ENCODE results near the gene DTD1. TPM values are rescaled to one million over a fixed set of nuclear protein-coding genes. Genes with fewer than 3 reads are reported as not detected.

Gene DTD1
- total RNA-seq, 1 donor, result 52.1 TPM

DNA sequence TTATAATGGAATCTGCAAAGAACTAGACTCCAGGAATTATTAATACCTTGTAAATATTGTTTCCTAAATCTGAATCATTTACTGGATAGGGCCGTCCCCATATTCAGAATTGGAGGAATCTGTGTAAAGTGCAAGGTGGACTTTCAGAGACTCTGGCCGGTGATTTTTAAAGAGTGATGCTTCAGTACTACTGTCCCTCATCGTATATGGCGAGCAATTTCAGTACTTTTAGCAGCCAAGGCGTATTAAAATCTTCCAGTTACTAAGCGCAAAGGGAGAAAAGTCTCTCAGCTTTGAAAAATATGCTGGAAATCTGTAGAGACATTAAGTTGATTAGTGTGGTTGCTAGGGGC lies 20.1 kb upstream of the DTD1 start:
- TF ChIP-seq, protein P1, sequence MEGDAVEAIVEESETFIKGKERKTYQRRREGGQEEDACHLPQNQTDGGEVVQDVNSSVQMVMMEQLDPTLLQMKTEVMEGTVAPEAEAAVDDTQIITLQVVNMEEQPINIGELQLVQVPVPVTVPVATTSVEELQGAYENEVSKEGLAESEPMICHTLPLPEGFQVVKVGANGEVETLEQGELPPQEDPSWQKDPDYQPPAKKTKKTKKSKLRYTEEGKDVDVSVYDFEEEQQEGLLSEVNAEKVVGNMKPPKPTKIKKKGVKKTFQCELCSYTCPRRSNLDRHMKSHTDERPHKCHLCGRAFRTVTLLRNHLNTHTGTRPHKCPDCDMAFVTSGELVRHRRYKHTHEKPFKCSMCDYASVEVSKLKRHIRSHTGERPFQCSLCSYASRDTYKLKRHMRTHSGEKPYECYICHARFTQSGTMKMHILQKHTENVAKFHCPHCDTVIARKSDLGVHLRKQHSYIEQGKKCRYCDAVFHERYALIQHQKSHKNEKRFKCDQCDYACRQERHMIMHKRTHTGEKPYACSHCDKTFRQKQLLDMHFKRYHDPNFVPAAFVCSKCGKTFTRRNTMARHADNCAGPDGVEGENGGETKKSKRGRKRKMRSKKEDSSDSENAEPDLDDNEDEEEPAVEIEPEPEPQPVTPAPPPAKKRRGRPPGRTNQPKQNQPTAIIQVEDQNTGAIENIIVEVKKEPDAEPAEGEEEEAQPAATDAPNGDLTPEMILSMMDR (IDR thresholded peaks at IDR 0.05; ENCODE audit: extremely low read depth, low read depth, low read length), result no peak
- DNase-seq (ENCODE audit: insufficient read length, low spot score, missing footprints), result no peak
- H3K4me2 ChIP-seq (ENCODE audit: insufficient read depth, low read length), result peak overlapping the region; percentile 78
- peaks cover 24% of the 10 kb centered on the region for H3K79me2 ChIP-seq (ENCODE audit: insufficient read depth, low read length)
- peak overlapping the region; percentile 87 for H3K27ac ChIP-seq (ENCODE audit: low read depth, low read length)
- H3K4me3 ChIP-seq (ENCODE audit: insufficient read depth, low read length), result peak overlapping the region; percentile 95
- H3K9me3 ChIP-seq (ENCODE audit: low read depth, low read length), result no peaks in the 10 kb centered on the region
- no peaks in the 10 kb centered on the region for H3K27me3 ChIP-seq (ENCODE audit: insufficient read depth, low read length)
- no peaks in the 10 kb centered on the region for H4K20me1 ChIP-seq (ENCODE audit: insufficient read depth, low read length)
- H3K36me3 ChIP-seq (ENCODE audit: insufficient read depth, low read length), result peaks cover 16% of the 10 kb centered on the region
- peak overlapping the region; percentile 97 for H2AFZ ChIP-seq (ENCODE audit: low read length)
- H3K4me1 ChIP-seq (ENCODE audit: insufficient read depth, low read length), result peaks cover 8% of the 10 kb centered on the region

DNA sequence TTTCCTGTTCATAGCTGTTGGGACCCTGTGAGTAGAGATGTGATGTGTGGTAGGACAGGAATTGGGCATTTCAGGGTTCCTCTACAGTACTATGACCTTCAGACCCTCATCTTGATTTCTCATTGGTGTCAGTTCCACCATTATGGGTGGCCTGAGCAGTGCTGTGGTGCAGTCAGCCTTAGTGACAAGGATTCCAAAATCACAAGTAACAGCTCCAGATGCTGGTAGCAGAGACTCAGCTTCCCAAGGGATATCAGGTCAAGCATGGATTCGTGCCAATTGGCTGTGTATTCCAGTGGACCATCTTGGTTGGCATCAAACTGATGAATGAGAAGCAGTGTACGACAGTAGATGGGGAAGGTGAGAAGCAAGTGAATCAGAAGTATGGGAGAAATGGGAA lies 16.8 kb upstream of the DTD1 start:
- Histone ChIP-seq H4K20me1 (ENCODE audit: insufficient read depth, low read length) (no peaks in the 10 kb centered on the region), H3K4me2 (ENCODE audit: insufficient read depth, low read length) (no peak overlapping the region), H3K9me3 (ENCODE audit: low read depth, low read length) (no peaks in the 10 kb centered on the region), H3K4me1 (ENCODE audit: insufficient read depth, low read length) (peaks cover 8% of the 10 kb centered on the region), H3K27me3 (ENCODE audit: insufficient read depth, low read length) (no peaks in the 10 kb centered on the region), H2AFZ (ENCODE audit: low read length) (no peak overlapping the region), H3K79me2 (ENCODE audit: insufficient read depth, low read length) (peaks cover 24% of the 10 kb centered on the region), H3K4me3 (ENCODE audit: insufficient read depth, low read length) (no peak overlapping the region), H3K27ac (ENCODE audit: low read depth, low read length) (no peak overlapping the region), H3K36me3 (ENCODE audit: insufficient read depth, low read length) (peaks cover 13% of the 10 kb centered on the region)
- no peak for DNase-seq (ENCODE audit: insufficient read length, low spot score, missing footprints)
- TF ChIP-seq, protein P1 (IDR thresholded peaks at IDR 0.05; ENCODE audit: extremely low read depth, low read depth, low read length), result no peak

DNA sequence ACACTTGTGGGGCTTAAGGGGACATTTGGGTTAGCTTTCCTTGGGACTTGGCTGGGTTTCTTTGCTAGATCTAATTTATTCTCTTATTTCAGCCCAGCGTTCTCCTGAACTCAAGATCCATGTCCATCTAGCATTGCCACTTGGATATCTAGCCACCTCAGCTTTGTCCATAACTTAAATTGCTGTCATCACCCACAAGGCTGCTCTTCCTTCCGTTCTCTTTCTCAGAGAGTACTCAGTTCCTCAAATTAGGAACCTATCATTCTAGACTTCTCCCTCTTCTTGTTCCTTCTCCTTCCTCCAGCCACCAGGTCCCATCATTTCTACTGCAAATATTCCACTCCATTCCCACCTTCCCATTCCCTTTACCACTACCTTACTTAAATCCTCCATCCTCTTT lies 16.3 kb upstream of the DTD1 start:
- Histone ChIP-seq H2AFZ (ENCODE audit: low read length) (no peak overlapping the region), H3K4me2 (ENCODE audit: insufficient read depth, low read length) (no peak overlapping the region), H3K79me2 (ENCODE audit: insufficient read depth, low read length) (peaks cover 24% of the 10 kb centered on the region), H3K27me3 (ENCODE audit: insufficient read depth, low read length) (no peaks in the 10 kb centered on the region), H3K9me3 (ENCODE audit: low read depth, low read length) (no peaks in the 10 kb centered on the region), H3K36me3 (ENCODE audit: insufficient read depth, low read length) (peaks cover 13% of the 10 kb centered on the region), H3K4me3 (ENCODE audit: insufficient read depth, low read length) (no peak overlapping the region), H3K27ac (ENCODE audit: low read depth, low read length) (no peak overlapping the region), H4K20me1 (ENCODE audit: insufficient read depth, low read length) (no peaks in the 10 kb centered on the region), H3K4me1 (ENCODE audit: insufficient read depth, low read length) (peaks cover 5% of the 10 kb centered on the region)
- TF ChIP-seq, protein P1 (IDR thresholded peaks at IDR 0.05; ENCODE audit: extremely low read depth, low read depth, low read length), result no peak
- DNase-seq (ENCODE audit: insufficient read length, low spot score, missing footprints), result no peak

DNA sequence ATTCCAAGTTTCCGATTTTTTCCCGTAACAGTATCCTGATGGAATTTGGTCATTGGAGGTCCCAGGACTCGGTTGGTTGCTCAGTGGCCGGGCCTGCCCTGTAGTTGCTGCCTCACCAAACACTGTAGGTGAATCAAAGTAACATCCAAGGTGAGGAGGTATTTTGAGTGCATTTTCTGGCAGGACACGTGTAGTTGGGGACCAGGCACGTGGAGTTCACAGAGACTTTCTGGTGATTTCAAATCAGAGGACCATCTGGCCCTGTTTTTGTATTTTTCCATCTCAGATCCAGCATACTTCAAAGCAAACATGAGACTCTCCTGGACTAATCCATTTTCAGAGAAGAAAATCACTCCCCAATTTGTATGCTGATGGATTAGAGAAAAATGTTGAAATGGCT lies 9.9 kb upstream of the DTD1 start:
- H3K4me1 ChIP-seq (ENCODE audit: insufficient read depth, low read length), result no peaks in the 10 kb centered on the region
- no peaks in the 10 kb centered on the region for H3K36me3 ChIP-seq (ENCODE audit: insufficient read depth, low read length)
- no peaks in the 10 kb centered on the region for H3K9me3 ChIP-seq (ENCODE audit: low read depth, low read length)
- no peak overlapping the region for H3K4me3 ChIP-seq (ENCODE audit: insufficient read depth, low read length)
- no peaks in the 10 kb centered on the region for H3K27me3 ChIP-seq (ENCODE audit: insufficient read depth, low read length)
- no peaks in the 10 kb centered on the region for H4K20me1 ChIP-seq (ENCODE audit: insufficient read depth, low read length)
- H3K79me2 ChIP-seq (ENCODE audit: insufficient read depth, low read length), result no peaks in the 10 kb centered on the region
- H2AFZ ChIP-seq (ENCODE audit: low read length), result no peak overlapping the region
- H3K4me2 ChIP-seq (ENCODE audit: insufficient read depth, low read length), result no peak overlapping the region
- no peak for DNase-seq (ENCODE audit: insufficient read length, low spot score, missing footprints)
- no peak overlapping the region for H3K27ac ChIP-seq (ENCODE audit: low read depth, low read length)
- TF ChIP-seq, protein P1 (IDR thresholded peaks at IDR 0.05; ENCODE audit: extremely low read depth, low read depth, low read length), result no peak
